ENCODE measurements around the gene ZFAND2B.
"Not testable (repeated sequence)": the region's sequence is repeated elsewhere in the genome, so short reads cannot be mapped to it uniquely, and the experiment has no call there.

The ZFAND2B gene

DNA sequence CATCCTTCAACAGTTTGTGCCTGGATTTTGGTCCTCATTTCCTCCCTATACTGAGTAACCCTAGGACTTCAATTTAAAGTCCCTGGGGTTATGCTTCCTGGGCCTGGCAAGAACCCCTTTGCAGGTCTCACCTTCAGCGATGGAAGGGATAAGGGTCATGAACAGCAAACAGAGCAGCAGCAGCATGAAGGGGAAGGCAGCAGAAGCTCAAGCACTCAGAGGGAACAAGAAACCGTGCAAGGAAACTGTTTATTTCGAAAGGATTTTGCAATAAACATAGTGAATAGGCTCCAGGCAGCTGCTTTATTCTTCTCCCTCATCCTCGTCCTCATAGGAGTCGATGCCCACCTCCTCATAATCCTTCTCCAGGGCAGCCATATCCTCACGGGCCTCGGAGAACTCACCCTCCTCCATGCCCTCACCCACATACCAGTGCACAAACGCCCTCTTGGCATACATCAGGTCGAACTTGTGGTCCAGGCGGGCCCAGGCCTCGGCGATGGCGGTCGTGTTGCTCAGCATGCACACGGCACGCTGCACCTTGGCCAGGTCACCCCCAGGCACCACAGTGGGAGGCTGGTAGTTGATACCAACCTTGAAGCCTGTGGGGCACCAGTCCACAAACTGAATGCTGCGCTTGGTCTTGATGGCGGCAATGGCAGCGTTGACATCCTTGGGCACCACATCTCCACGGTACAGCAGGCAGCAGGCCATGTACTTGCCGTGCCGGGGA, 43.6 kb downstream of the ZFAND2B start:
- DNase-seq, result no peak

DNA sequence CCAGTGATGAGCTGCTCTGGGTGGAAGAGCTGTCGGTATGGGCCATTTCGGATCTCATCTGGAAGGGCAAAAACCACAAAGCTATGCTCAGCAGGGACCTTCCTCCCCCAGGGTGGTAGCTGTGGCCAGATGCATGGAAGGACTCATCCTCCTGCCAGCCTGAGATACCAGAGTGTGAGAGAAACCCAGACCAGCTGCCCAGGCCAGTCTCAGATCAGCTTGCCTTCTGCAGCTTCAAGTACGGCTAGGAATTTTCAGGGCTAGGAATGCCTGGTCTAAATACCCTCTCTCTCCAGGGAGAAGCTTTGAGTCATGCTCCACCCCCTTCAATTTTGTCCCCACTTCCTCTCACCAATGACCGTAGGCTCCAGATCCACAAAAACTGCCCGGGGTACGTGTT, 45.1 kb downstream of the ZFAND2B start:
- no peak for DNase-seq

DNA sequence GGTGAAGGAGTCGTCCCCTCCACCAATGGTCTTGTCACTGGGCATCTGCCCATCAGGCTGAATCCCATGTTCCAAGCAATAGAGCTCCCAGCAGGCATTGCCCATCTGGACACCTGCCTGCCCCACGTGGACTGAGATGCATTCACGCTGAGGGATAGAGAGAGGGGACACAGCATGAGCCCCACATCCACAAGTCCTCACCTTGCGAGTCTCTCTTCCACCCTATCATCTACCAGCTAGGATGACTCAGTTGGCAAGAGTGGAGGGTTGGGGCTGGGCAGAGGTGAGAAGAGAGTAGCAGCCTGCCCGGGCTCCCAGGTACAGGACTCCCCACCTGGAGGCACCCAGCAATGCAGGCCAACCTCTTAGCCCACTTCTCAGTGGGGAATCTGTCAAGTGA, 45.5 kb downstream of the ZFAND2B start:
- no peak for DNase-seq

DNA sequence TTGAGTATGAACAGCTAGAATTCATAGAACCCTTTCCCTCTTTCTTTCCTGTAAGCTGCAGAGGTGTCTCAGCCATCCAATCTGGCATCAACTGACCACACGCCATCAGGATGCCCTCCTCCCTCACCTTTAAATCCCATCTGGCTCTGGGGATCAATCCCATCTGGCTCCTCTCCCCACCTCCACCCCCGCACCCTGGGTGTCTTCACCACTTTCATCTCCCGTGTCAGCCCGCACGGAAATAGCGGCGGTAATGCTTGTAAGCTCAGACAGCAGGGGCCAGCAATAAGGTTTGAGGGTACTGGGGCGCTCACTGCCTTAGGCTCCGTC, 46.0 kb downstream of the ZFAND2B start:
- DNase-seq, result no peak

DNA sequence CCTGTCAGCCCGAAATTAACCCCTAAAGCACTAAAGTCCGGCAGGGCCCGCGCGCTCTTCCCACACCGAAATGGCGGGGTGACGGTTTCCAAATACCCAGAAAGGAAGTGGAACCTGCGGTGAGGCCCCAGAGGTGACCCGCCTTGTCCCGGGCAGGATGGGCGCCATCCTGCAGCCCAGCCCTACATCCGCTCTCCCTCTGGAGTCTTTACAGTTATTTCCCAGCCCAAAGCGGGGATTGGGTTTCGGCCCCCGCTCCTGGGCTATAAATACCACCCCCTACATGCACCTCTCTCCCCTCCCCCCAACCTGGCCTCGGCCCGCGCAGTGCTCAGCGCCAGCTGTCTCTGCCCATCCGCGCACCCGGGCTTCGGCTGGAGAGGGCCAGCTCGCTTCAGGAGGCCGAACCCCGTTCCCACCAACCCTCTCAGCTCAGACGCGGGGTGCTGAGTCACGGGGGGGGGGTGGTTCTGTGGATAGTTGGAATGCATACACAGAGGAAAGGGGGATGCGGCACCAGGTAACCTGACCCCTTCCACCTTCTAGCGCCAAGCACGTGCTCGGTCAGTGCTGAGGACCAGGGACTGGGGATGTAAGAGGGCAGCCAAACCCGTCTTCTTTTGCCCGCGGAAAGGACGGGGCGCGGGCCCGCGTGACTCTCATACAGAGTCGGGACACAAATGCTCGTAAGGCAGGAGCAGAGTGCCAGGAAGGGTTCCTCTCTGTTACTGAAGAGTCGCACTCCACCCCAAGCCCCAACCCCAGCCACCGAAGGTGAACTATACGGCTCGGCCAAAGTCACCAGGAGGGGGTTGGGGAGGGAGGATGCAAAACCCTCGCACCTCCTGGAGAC, 46.5 kb downstream of the ZFAND2B start, which contains the start of gene TUBA4B:
Gene TUBA4B (plus strand): TSS at position 344 of the 853 bp plus-strand sequence. CDS start 165 bp downstream, at position 509.
- peak; percentile 56 for DNase-seq

DNA sequence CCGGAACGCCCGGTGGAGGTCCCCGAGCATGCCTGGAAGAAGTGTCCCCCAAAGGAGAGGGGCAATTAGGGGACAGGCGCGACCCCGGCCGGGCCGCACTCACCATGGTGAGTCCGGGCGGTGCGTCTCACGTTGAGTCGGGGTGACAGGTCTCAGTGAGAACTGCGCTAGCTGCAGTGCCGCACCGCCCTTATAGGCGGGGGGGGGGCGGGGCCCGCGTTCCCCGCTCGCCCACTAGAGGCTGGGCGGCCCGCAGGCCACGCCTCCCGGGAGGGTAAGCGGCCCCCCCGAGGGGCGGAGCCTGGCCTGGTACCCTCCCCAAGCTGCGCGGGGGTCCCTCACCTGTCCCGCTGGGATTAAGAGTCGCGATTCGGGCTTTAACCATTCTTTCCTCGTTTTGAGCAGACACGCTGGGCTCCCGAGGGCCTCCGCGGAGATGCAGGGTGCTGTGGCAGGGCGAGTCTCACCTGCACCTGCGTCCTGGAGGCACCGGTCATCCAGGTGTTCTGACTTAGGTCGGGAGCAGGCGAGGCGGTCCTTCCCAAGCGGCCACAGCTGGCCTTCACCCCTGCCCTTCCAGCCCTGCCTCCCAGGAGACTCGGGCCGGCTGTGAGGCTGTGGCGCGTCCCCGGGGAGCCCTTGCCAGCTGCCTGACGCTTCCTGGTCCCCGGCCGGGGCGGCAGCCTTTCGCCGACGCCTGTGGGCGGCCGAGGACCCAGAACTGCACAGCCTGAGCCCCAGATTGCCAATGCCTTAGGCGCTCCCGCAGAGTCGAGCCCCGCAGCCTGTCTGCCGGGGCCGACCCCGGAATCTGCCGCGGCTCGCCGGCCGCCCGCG, 47.4 kb downstream of the ZFAND2B start, which contains the start of gene TUBA4A:
Gene TUBA4A (minus strand): TSS at position 166 of the 837 bp plus-strand sequence. CDS start 60 bp downstream, at position 106.
- DNase-seq, result peak; percentile 84

DNA sequence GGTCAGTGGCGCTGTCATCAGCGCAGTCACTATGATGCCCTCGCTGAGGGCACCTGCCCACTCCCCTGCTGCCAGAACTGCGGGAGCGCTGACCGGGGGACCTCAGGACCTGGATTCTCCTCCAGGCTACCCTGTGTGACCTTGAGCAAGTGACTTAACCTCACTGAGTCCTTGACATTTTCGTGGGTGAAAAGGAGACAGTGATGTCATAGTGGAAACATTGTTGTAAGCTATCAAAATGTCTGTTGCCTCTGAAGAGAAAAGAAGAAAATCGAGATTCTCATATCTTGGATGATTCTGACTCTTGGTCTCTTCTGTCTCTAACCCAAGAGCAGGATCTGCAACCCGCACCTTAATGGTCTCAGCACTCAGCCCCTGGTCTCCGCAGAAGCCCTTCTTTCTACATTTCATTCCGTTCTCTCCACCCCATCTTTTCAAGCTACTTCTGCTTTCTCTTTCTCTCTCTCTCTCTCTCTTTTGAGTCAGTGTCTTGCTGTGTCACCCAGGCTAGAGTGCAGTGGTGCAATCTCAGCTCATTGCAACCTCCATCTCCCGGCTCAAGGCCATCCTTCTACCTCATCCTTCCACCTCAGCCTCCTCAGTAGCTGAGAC, 48.1 kb downstream of the ZFAND2B start:
- DNase-seq, result no peak

DNA sequence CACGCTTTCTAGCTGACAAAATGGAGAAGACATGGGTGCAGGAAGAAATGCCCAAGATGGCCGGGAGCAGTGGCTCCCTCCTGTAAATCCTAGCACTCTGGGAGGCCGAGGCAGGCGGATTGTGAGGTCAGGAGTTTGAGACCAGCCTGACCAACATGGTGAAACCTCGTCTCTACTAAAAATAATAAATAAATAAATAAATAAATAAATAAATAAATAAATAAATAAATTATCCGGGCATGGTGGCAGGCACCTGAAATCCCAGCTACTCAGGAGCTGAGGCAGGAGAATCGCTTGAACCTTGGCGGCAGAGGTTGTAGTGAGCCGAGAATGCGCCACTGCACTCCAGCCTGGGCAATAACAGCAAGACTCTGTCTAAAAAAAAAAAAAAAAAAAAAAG, 52.4 kb downstream of the ZFAND2B start:
- DNase-seq, result not testable (repeated sequence)
